GM13977 (cell line): ENCODE results near the gene NUP98.

Source experiments
- DNase-seq: peaks from one replicate; pipeline ENCODE4 v3.0.0; 2012; ENCODE audit warnings: low spot score
- CTCF ChIP-seq: IDR thresholded peaks from 2 replicates; pipeline ENCODE4 v1.5.1; 2012; ENCODE audit warnings: mild to moderate bottlenecking, control low read depth; ENCODE audit not compliant: insufficient read depth; ENCODE audit errors: extremely low read depth, missing control alignments
- in situ Hi-C: fragments of 300-500 bp; cut with MboI; formaldehyde crosslinking; loops from one replicate; pipeline ENCODE4 v1.12.0; 2022; ENCODE audit warnings: low sequenced_read_pairs, low pct_unique_long_range_greater_than_20kb, mixed read lengths, inconsistent platforms; ENCODE audit not compliant: unreplicated experiment

NUP98 gene

DNA sequence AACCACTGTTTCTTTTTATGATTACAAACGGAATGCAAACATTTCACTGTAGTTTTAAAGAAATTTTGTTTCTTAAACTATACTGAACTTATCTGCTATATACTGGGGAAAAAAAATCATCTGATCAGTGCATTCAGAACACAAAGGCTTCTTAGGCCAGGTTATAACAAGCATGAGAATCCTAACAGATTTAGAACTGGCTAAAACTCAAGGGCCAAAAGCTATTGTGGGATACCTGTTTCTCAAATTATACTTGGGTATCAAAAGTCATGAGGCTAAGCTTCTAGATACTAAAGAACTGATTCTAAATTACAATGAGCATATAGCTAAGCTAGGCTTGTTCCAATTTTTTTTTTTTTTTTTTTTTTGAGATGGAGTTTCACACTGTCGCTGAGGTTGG, 96.4 kb downstream of the NUP98 start:
- DNase-seq, result no peak
- in situ Hi-C loops, result no loop called here
- no peak for TF ChIP-seq CTCF

- no peak for DNase-seq
- in situ Hi-C loops, result no loop called here
- no peak for TF ChIP-seq CTCF
Measured at GRCh38 chr11:3700410-3700809, 96.9 kb downstream of the NUP98 start.

DNA sequence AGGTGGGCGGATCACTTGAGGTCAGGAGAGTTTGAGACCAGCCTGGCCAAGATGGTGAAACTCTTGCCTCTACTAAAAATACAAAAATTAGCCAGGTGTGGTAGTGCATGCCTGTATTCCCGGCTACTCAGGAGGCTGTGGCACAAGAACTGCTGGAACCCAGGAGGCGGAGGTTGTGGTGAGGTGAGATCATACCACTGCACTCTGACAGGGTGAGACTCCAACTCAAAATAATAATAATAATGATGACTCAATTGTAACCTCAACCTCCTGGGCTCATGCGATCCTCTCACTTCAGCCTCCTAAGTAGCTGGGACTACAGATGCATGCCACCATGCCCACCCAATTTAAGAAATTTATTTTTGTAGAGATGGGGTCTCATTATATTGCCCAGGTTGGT, 110.6 kb downstream of the NUP98 start:
- TF ChIP-seq CTCF, result no peak
- in situ Hi-C loops, result no loop called here
- no peak for DNase-seq

DNA sequence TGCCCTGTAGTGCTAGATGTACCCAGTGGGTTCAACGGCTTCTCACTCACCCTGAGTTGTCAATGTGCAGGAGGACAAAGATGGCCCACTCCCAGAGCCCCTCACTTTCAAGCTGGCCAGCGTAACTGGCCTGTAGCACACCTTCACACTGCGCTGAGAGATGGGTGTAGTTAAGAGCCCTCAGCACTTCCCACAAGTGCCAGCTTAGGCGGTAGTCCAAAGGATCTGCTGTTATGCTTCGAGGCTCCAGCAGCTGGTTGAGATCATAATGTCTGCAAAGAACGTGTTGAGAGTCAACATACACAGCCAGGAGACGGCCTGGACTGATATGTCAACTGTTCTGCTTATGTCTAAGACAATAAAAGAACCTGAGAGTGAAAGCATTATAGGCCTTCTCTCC, 111.4 kb downstream of the NUP98 start:
- DNase-seq, result no peak
- no peak for TF ChIP-seq CTCF
- in situ Hi-C loops, result no loop called here

DNA sequence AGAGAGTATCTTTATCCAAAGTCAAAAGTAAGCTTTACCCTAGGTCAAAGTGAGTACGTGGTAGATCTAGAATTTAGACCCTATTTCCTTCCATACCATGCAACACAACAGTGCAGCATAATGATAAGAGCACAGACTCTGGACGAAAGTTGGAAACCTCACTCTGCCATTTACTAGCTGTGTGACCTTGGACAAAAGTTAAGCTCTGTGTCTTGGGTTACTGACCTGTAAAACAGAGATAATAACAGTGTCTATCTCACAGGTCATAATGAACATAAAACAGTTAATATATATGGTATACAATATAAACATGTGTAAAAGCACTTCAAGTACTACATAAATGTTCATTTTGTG, 112.6 kb downstream of the NUP98 start:
- in situ Hi-C loops, result no loop called here
- TF ChIP-seq CTCF, result no peak
- no peak for DNase-seq

DNA sequence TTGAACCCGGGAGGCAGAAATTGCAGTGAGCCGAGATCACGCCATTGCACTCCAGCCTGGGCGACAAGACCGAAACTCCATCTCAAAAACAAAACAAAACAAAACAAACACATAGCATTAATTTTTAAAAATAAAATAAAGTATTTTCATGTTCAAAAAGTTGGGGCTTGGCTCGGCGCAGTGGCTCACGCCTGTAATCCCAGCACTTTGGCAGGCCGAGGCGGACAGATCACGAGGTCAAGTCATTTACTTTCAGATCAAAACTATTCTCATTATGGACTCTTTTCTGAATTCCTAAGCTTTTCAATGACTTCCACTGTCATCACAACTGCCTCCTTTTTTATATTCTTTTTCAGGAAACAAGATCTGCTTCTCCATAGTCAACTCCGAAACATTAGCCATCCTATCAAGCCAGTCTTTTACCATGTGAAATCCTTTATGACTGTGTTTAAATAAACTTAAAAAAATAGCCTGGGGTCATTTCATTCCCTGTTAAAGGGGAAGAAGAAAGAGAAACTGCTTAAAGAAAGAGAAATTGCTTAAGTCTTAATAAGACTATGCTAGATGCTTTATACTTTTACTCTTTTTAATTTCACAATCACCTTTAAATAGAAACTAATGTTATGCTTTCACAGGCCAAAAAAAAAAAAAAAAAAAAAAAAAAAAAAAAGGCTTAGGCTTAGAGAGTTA, 113.1 kb downstream of the NUP98 start:
- no peak for DNase-seq
- in situ Hi-C loops, result no loop called here

More for the DNA sequence above, 113.1 kb downstream of the NUP98 start:
- no peak for TF ChIP-seq CTCF
